GM12878 (cell line): Measurements from ENCODE around the gene IL10. TPM values are rescaled to one million over a fixed set of nuclear protein-coding genes. Genes with fewer than 3 reads are reported as not detected.

Experiments
- ATAC-seq: fragments of 200-7000 bp; cut with Tn5 transposase; 3 replicates; pipeline ENCODE4 v1.9.1; 2020; ENCODE audit warnings: mild to moderate bottlenecking, moderate library complexity
- BruUV-seq: library from RNA; stranded (reverse); fragments of 400-500 nt; replicated peaks from 2 replicates; lab custom pipeline; 2021; lab: Mats Ljungman, UMichigan
- CTCF ChIA-PET: fragments of 300-600 bp; sonication (Branson Sonifier 250); formaldehyde crosslinking; extraction: SDS; loops from one replicate; lab custom pipeline; 2021; ENCODE audit warnings: inconsistent platforms; lab: Yijun Ruan, JAX
- POLR2A ChIA-PET: fragments of 350-600 bp; formaldehyde crosslinking; extraction: SDS; loops from one replicate; lab custom pipeline; 2021; ENCODE audit warnings: inconsistent platforms; lab: Charles Lee
- RAD21 ChIA-PET: fragments of 300-600 bp; sonication (Branson Sonifier 250); formaldehyde crosslinking; loops from one replicate; lab custom pipeline; 2023; ENCODE audit warnings: antibody characterized with exemption; ENCODE audit not compliant: unreplicated experiment; lab: Charles Lee
- SMC1A ChIA-PET: fragments of 300-600 bp; sonication (Branson Sonifier 250); formaldehyde crosslinking; loops from one replicate; lab custom pipeline; 2023; ENCODE audit not compliant: unreplicated experiment, uncharacterized antibody; lab: Charles Lee
- DNase-seq: peaks from one replicate; pipeline ENCODE4 v3.0.0-alpha.2; 2011; ENCODE audit warnings: low read depth, low spot score
- FAIRE-seq: peaks from 3 replicates; lab custom pipeline; 2011; peaks lifted over from hg19 to GRCh38; lab: Jason Lieb, UNC
- H2AFZ ChIP-seq: 2 replicates; pipeline ENCODE4 v1.6.0; 2011; ENCODE audit warnings: low read depth, low read length, control low read depth; ENCODE audit not compliant: control insufficient read depth
- H3K27ac ChIP-seq: 2 replicates; pipeline ENCODE4 v1.5.1; 2011; ENCODE audit warnings: control low read depth; ENCODE audit not compliant: control insufficient read depth, insufficient read depth
- H3K27me3 ChIP-seq, 2 experiments: replicated peaks in 1 of 2; 2 replicates each; pipeline versions ENCODE4 v1.6.0 to v1.6.1; 2011; ENCODE audit warnings: low read length in 1 of 2; ENCODE audit not compliant: control insufficient read depth in 2 of 2, insufficient read depth in 2 of 2
- H3K36me3 ChIP-seq, 2 experiments: 2 replicates each; pipeline ENCODE4 v1.5.1; 2011; ENCODE audit warnings: low read length in 1 of 2; ENCODE audit not compliant: control insufficient read depth in 2 of 2, insufficient read depth in 2 of 2
- H3K4me1 ChIP-seq: 2 replicates; pipeline ENCODE4 v1.6.1; 2011; ENCODE audit warnings: mild to moderate bottlenecking, low read length, moderate library complexity, mixed read lengths; ENCODE audit not compliant: control insufficient read depth, insufficient read depth
- H3K4me2 ChIP-seq: 2 replicates; pipeline ENCODE4 v1.6.0; 2011; ENCODE audit warnings: control low read depth; ENCODE audit not compliant: control insufficient read depth, insufficient read depth
- H3K4me3 ChIP-seq: fragments of 200-600 bp; sonication (generic); 2 replicates; pipeline ENCODE4 v1.5.1; 2016
- H3K79me2 ChIP-seq: 2 replicates; pipeline ENCODE4 v1.6.0; 2011; ENCODE audit warnings: low read length; ENCODE audit not compliant: control insufficient read depth, insufficient read depth
- H3K9ac ChIP-seq: 2 replicates; pipeline ENCODE4 v1.8.0; 2011; ENCODE audit warnings: low read length, control low read depth, mixed read lengths; ENCODE audit not compliant: control insufficient read depth, insufficient read depth
- H3K9me3 ChIP-seq: replicated peaks from 3 replicates; pipeline ENCODE4 v1.5.1; 2011; ENCODE audit warnings: mild to moderate bottlenecking, low read length; ENCODE audit not compliant: control insufficient read depth, insufficient read depth
- H4K20me1 ChIP-seq: 2 replicates; pipeline ENCODE4 v1.6.0; 2011; ENCODE audit not compliant: control insufficient read depth, insufficient read depth
- BHLHE40 ChIP-seq, 2 experiments: fragments of 450-650 bp in 1 of 2; IDR thresholded peaks; 2 replicates each; pipeline ENCODE4 v1.6.1; 2011 to 2017; ENCODE audit warnings: low read depth in 2 of 2, borderline replicate concordance in 1 of 2, improper control_type of control experiment in 1 of 2, low read length in 1 of 2, mild to moderate bottlenecking in 1 of 2
- ELK1 ChIP-seq: IDR thresholded peaks from 2 replicates; pipeline ENCODE4 v1.6.1; 2012; ENCODE audit warnings: low read depth, low read length, improper control_type of control experiment
- FOS ChIP-seq: IDR thresholded peaks from 3 replicates; pipeline ENCODE4 v1.6.1; 2011; ENCODE audit warnings: borderline replicate concordance; ENCODE audit not compliant: insufficient read length; ENCODE audit errors: extremely low read depth
- FOXM1 ChIP-seq: IDR thresholded peaks from 2 replicates; pipeline ENCODE4 v1.6.1; 2012; ENCODE audit warnings: low read depth, mild to moderate bottlenecking, inconsistent platforms, low read length, moderate library complexity
- HSF1 ChIP-seq: fragments of 150-350 bp; IDR thresholded peaks from 2 replicates; pipeline ENCODE4 v1.6.1; 2014; ENCODE audit warnings: mild to moderate bottlenecking, low read depth, low read length
- MAX ChIP-seq: IDR thresholded peaks from 2 replicates; pipeline ENCODE4 v1.6.1; 2012; ENCODE audit warnings: low read depth, low read length, improper control_type of control experiment
- MLLT1 ChIP-seq: fragments of 450-650 bp; IDR thresholded peaks from 2 replicates; pipeline ENCODE4 v1.6.1; 2016; ENCODE audit warnings: mild to moderate bottlenecking
- NR2C1 ChIP-seq: fragments of 450-650 bp; IDR thresholded peaks from 2 replicates; pipeline ENCODE4 v1.6.1; 2017; ENCODE audit warnings: antibody characterized with exemption, mild to moderate bottlenecking, moderate library complexity
- RAD51 ChIP-seq: fragments of 450-650 bp; IDR thresholded peaks from 2 replicates; pipeline ENCODE4 v1.6.1; 2016; ENCODE audit warnings: moderate library complexity, mild to moderate bottlenecking, inconsistent platforms
- RB1 ChIP-seq: fragments of 450-650 bp; formaldehyde crosslinking; IDR thresholded peaks from 2 replicates; pipeline ENCODE4 v1.6.1; 2017; ENCODE audit warnings: mild to moderate bottlenecking, borderline replicate concordance
- RELA ChIP-seq: fragments of 450-650 bp; IDR thresholded peaks from 2 replicates; pipeline ENCODE4 v1.8.0; 2014; ENCODE audit warnings: borderline replicate concordance; ENCODE audit not compliant: partially characterized antibody
- SIX5 ChIP-seq: IDR thresholded peaks from 2 replicates; pipeline ENCODE4 v1.6.1; 2011; ENCODE audit warnings: mild to moderate bottlenecking, low read depth, low read length, moderate library complexity; ENCODE audit not compliant: severe bottlenecking
- SKIL ChIP-seq: fragments of 450-650 bp; IDR thresholded peaks from 2 replicates; pipeline ENCODE4 v1.6.1; 2017; ENCODE audit warnings: mild to moderate bottlenecking, low read depth, inconsistent platforms; ENCODE audit not compliant: poor library complexity, severe bottlenecking
- WGBS: methylation state at CpG from one replicate; pipeline ENCODE4 v1.1.6; 2016; ENCODE audit warnings: low lambda C conversion rate; ENCODE audit not compliant: insufficient replicate concordance, insufficient coverage; ENCODE audit errors: missing lambda C conversion rate; 5-methylcytosine and 5-hydroxymethylcytosine counted together
- in situ Hi-C: fragments of 300-500 bp; cut with MboI; formaldehyde crosslinking; loops from 9 replicates; pipeline ENCODE4 v1.14.3; 2018; ENCODE audit warnings: mixed read lengths
- intact Hi-C: fragments of 100-400 bp; cut with micrococcal nuclease; formaldehyde crosslinking; loops from one replicate; pipeline ENCODE4 v1.14.2; 2022; ENCODE audit not compliant: unreplicated experiment
- polyA plus RNA-seq, 11 experiments: library from polyadenylated mRNA; depleted of rRNA in 4 of 11; unstranded in 6 of 11; stranded (reverse) in 5 of 11; fragments of >200 nt; fragmentation: Nextera tagmentation in 4 of 11; fragmentation: Illumina TruSeq in 1 of 11; extraction: Ambion mirVana in 4 of 11; extraction: Trizol in 1 of 11; gene quantifications; 1 replicate in 1 of 11; 2 replicates in 10 of 11; pipeline versions ENCODE4 v1.2.1 to v1.2.3, GENCODE V29; 2011 to 2016; ENCODE audit warnings: inconsistent platforms in 2 of 11, missing spikeins in 2 of 11, low read depth in 1 of 11
- total RNA-seq, 4 experiments: library from RNA; depleted of rRNA in 3 of 4; stranded (reverse); fragments of >200 nt in 3 of 4; fragmentation: Illumina TruSeq in 1 of 4; extraction: Trizol in 1 of 4; gene quantifications; 2 replicates each; pipeline versions ENCODE4 v1.2.1 to v1.2.3, GENCODE V29; 2013 to 2021

Gene IL10
- total and polyA plus RNA-seq, 10 of the 15 experiments (the other 5 are each of a cell fraction or from before 2014, with no cell fraction given) = 0.34 to 5.0 (median 1.1) TPM

GRCh38 chr1:206800411-206800810, 28.1 kb upstream of the IL10 start (continued):
- no peak for TF ChIP-seq MLLT1
- TF ChIP-seq BHLHE40 (IDR thresholded peaks at IDR 0.05; ENCODE audit: borderline replicate concordance in 1 of 2, low read depth in 2 of 2, low read length in 1 of 2) = no peak
- no peak for TF ChIP-seq SKIL
- TF ChIP-seq HSF1 = no peak

GRCh38 chr1:206799311-206799710, 27.0 kb upstream of the IL10 start:
- TF ChIP-seq MAX = no peak
- no peak for TF ChIP-seq SIX5
- no peak for TF ChIP-seq FOXM1
- no peak for TF ChIP-seq NR2C1
- no peak for TF ChIP-seq ELK1
- no peak for TF ChIP-seq RB1
- TF ChIP-seq RELA = no peak
- no peak for TF ChIP-seq FOS
- no peak for TF ChIP-seq RAD51
- Histone ChIP-seq H3K36me3 (no peaks in the 10 kb centered on the region), H3K27me3 (no peaks in the 10 kb centered on the region), H3K4me1 (peaks cover 28% of the 10 kb centered on the region), H3K27ac (no peak overlapping the region), H3K9me3 (no peaks in the 10 kb centered on the region), H3K4me3 (no peak overlapping the region), H3K4me2 (no peak overlapping the region), H2AFZ (no peak overlapping the region), H3K9ac (no peak overlapping the region), H3K79me2 (no peaks in the 10 kb centered on the region), H4K20me1 (no peaks in the 10 kb centered on the region)
- in situ Hi-C loops = no loop called here
- ChIA-PET RAD21 (interaction anchor here (0.9 to 14.8 kb wide), 5 partner anchors 9 to 113 kb away, joined by 3 to 297 read pairs (median 30); partner anchors contain the start of genes IL10 and IL19), SMC1A (interaction anchor here (0.6 to 14.9 kb wide), 10 partner anchors 9 to 117 kb away, joined by 3 to 417 read pairs (median 6); partner anchors contain the start of genes IL10 and IL19), CTCF (interaction anchor here (0.6 to 18.5 kb wide), 15 partner anchors 9 to 177 kb away, joined by 3 to 805 read pairs (median 4); partner anchors contain the start of genes FCAMR, IL10 and IL19), POLR2A (interaction anchor here (0.8 to 1.3 kb wide), 5 partner anchors 25 to 65 kb away, joined by 3 to 4 read pairs (median 3); partner anchors contain the start of gene IL10)
- BruUV-seq = no TSS peak
- intact Hi-C loops = no loop called here
- DNase-seq (no peak), FAIRE-seq (no peak), ATAC-seq (no peak)
- 100% methylated on average over 3 of the region's 3 CpGs for WGBS
